ENCODE measurements around the gene KRTAP5-2.

Gene KRTAP5-2

GRCh38 chr11:1568441-1568911 lies 29.6 kb downstream of the KRTAP5-2 start:
- H3K4me3 ChIP-seq (ENCODE audit: low read length): no peak overlapping the region
- TF ChIP-seq ZNF274 (IDR thresholded peaks at IDR 0.05; ENCODE audit: low read depth, low read length): no peak

- no peak for TF ChIP-seq ZNF274 (IDR thresholded peaks at IDR 0.05; ENCODE audit: low read depth, low read length)
- no peak overlapping the region for H3K4me3 ChIP-seq (ENCODE audit: low read length)
Observed at GRCh38 chr11:1567721-1568100, 30.4 kb downstream of the KRTAP5-2 start.

- no peak for TF ChIP-seq ZNF274 (IDR thresholded peaks at IDR 0.05; ENCODE audit: low read depth, low read length)
- H3K4me3 ChIP-seq (ENCODE audit: low read length): no peak overlapping the region
Observed at GRCh38 chr11:1567052-1567720, 30.9 kb downstream of the KRTAP5-2 start.

- TF ChIP-seq ZNF274 (IDR thresholded peaks at IDR 0.05; ENCODE audit: low read depth, low read length): no peak
- H3K4me3 ChIP-seq (ENCODE audit: low read length): no peak overlapping the region
Observed at GRCh38 chr11:1566381-1567051, 31.6 kb downstream of the KRTAP5-2 start.

- no peak overlapping the region for H3K4me3 ChIP-seq (ENCODE audit: low read length)
- TF ChIP-seq ZNF274 (IDR thresholded peaks at IDR 0.05; ENCODE audit: low read depth, low read length): no peak
Observed at GRCh38 chr11:1565904-1566247, 32.2 kb downstream of the KRTAP5-2 start.

GRCh38 chr11:1565173-1565903 lies 32.8 kb downstream of the KRTAP5-2 start:
- no peak overlapping the region for H3K4me3 ChIP-seq (ENCODE audit: low read length)
- no peak for TF ChIP-seq ZNF274 (IDR thresholded peaks at IDR 0.05; ENCODE audit: low read depth, low read length)

GRCh38 chr11:1564535-1565172 lies 33.4 kb downstream of the KRTAP5-2 start:
- no peak overlapping the region for H3K4me3 ChIP-seq (ENCODE audit: low read length)
- TF ChIP-seq ZNF274 (IDR thresholded peaks at IDR 0.05; ENCODE audit: low read depth, low read length): no peak

- no peak for TF ChIP-seq ZNF274 (IDR thresholded peaks at IDR 0.05; ENCODE audit: low read depth, low read length)
- no peak overlapping the region for H3K4me3 ChIP-seq (ENCODE audit: low read length)
Observed at GRCh38 chr11:1563697-1564534, 34.2 kb downstream of the KRTAP5-2 start.

GRCh38 chr11:1563149-1563638 lies 34.9 kb downstream of the KRTAP5-2 start:
- no peak for TF ChIP-seq ZNF274 (IDR thresholded peaks at IDR 0.05; ENCODE audit: low read depth, low read length)
- H3K4me3 ChIP-seq (ENCODE audit: low read length): no peak overlapping the region

- no peak for TF ChIP-seq ZNF274 (IDR thresholded peaks at IDR 0.05; ENCODE audit: low read depth, low read length)
- no peak overlapping the region for H3K4me3 ChIP-seq (ENCODE audit: low read length)
Observed at GRCh38 chr11:1562469-1563148, 35.5 kb downstream of the KRTAP5-2 start.

- TF ChIP-seq ZNF274 (IDR thresholded peaks at IDR 0.05; ENCODE audit: low read depth, low read length): no peak
- H3K4me3 ChIP-seq (ENCODE audit: low read length): no peak overlapping the region
Observed at GRCh38 chr11:1561955-1562354, 36.1 kb downstream of the KRTAP5-2 start.

GRCh38 chr11:1561266-1561665 lies 36.8 kb downstream of the KRTAP5-2 start:
- TF ChIP-seq ZNF274 (IDR thresholded peaks at IDR 0.05; ENCODE audit: low read depth, low read length): no peak
- no peak overlapping the region for H3K4me3 ChIP-seq (ENCODE audit: low read length)

GRCh38 chr11:1560649-1561251 lies 37.3 kb downstream of the KRTAP5-2 start:
- no peak for TF ChIP-seq ZNF274 (IDR thresholded peaks at IDR 0.05; ENCODE audit: low read depth, low read length)
- H3K4me3 ChIP-seq (ENCODE audit: low read length): no peak overlapping the region
